Sigmoid colon (tissue), 7 donors: ENCODE results near the gene NR6A1. TPM values are rescaled to one million over a fixed set of nuclear protein-coding genes. Genes with fewer than 3 reads are reported as not detected.

Source experiments
- DNase-seq: peaks from one replicate; pipeline ENCODE4 v3.0.0-alpha.2; 2019
- H3K27ac ChIP-seq, 4 donors: fragments of 200-600 bp; sonication (generic); one replicate each; pipeline ENCODE4 v1.5.1; 2016 to 2019; ENCODE audit warnings: mild to moderate bottlenecking in 1 of 4
- H3K27me3 ChIP-seq, 3 donors: fragments of 200-600 bp; sonication (generic); one replicate each; pipeline ENCODE4 v1.5.1; 2019; ENCODE audit warnings: mild to moderate bottlenecking in 1 of 3
- H3K36me3 ChIP-seq, 4 donors: fragments of 200-600 bp; sonication (generic); one replicate each; pipeline ENCODE4 v1.5.1; 2016 to 2019
- H3K4me1 ChIP-seq, 4 donors: fragments of 200-600 bp; sonication (generic); one replicate each; pipeline ENCODE4 v1.5.1; 2017 to 2019
- H3K4me3 ChIP-seq, 4 donors: fragments of 200-600 bp; sonication (generic); one replicate each; pipeline ENCODE4 v1.5.1; 2017 to 2019; ENCODE audit warnings: mild to moderate bottlenecking in 2 of 4, moderate library complexity in 1 of 4
- H3K9me3 ChIP-seq, 4 donors: fragments of 200-600 bp in 3 of 4; sonication (generic) in 3 of 4; one replicate each; pipeline versions ENCODE4 v1.5.1 to v1.6.1; 2013 to 2019
- CTCF ChIP-seq, 4 experiments: fragments of 450-650 bp in 3 of 4; fragments of 200-600 bp in 1 of 4; IDR thresholded peaks; one replicate each; pipeline ENCODE4 v1.5.1; 2016 to 2019; ENCODE audit warnings: antibody characterized with exemption in 4 of 4, mild to moderate bottlenecking in 3 of 4, moderate library complexity in 2 of 4
- EP300 ChIP-seq, 4 donors: sonication (generic); formaldehyde crosslinking; IDR thresholded peaks; one replicate each; pipeline ENCODE4 v1.6.1; 2017; ENCODE audit warnings: antibody characterized with exemption in 4 of 4
- POLR2A ChIP-seq, 2 donors: fragments of 450-650 bp; IDR thresholded peaks; one replicate each; pipeline ENCODE4 v1.6.1; 2016; ENCODE audit warnings: antibody characterized with exemption in 2 of 2, mild to moderate bottlenecking in 2 of 2, moderate library complexity in 2 of 2
- POLR2AphosphoS5 ChIP-seq, 4 donors: sonication (generic); formaldehyde crosslinking; IDR thresholded peaks; one replicate each; pipeline ENCODE4 v1.6.1; 2017; ENCODE audit warnings: antibody characterized with exemption in 4 of 4
- WGBS, 2 donors: extraction: QIAGEN DNeasy Blood & Tissue Kit; methylation state at CpG; one replicate each; pipeline ENCODE4 v1.1.7; 2013; 5-methylcytosine and 5-hydroxymethylcytosine counted together
- intact Hi-C: fragments of 100-400 bp; cut with DNase I; formaldehyde crosslinking; loops from one replicate; pipeline ENCODE4 v1.15.1; 2023
- polyA plus RNA-seq, 3 donors: library from polyadenylated mRNA; stranded (reverse); fragments of 200-250 nt; gene quantifications; one replicate each; pipeline ENCODE4 v1.2.3, GENCODE V29; 2013
- total RNA-seq, 4 donors: library from RNA; depleted of rRNA; stranded (reverse); fragments of >200 nt; gene quantifications; one replicate each; pipeline ENCODE4 v1.1.0, GENCODE V29; 2016
- donor health status: healthy with polysubstance abuse.
- donor health status: Bipolar disorder and iron deficiency.
- donor health status: healthy.

The NR6A1 gene
- total and polyA plus RNA-seq, 7 donors = 0.60 to 3.0 (median 1.8) TPM

GRCh38 chr9:124755061-124755460 is 16.1 kb downstream of the NR6A1 start:
- intact Hi-C loops = no loop called here
- Histone ChIP-seq H3K9me3 (no peaks in the 10 kb centered on the region), H3K4me3 (no peak overlapping the region), H3K27me3 (peaks cover 0 to 57% (median 0%) of the 10 kb centered on the region in 3 donors), H3K4me1 (peaks cover 0 to 5% (median 0%) of the 10 kb centered on the region in 4 donors), H3K36me3 (no peaks in the 10 kb centered on the region), H3K27ac (no peak overlapping the region)
- DNase-seq = no peak
- WGBS, 2 donors = 70 to 71% methylated on average over 3 of the region's 3 CpGs
- no peak for TF ChIP-seq POLR2A (IDR thresholded peaks at IDR 0.05)
- no peak for TF ChIP-seq CTCF (IDR thresholded peaks at IDR 0.05)
- no peak for TF ChIP-seq POLR2AphosphoS5 (IDR thresholded peaks at IDR 0.05)
- no peak for TF ChIP-seq EP300 (IDR thresholded peaks at IDR 0.05)

GRCh38 chr9:124754289-124754688 is 16.8 kb downstream of the NR6A1 start:
- Histone ChIP-seq H3K4me3 (no peak overlapping the region), H3K36me3 (no peaks in the 10 kb centered on the region), H3K27ac (no peak overlapping the region), H3K4me1 (peaks cover 0 to 5% (median 0%) of the 10 kb centered on the region in 4 donors), H3K9me3 (no peaks in the 10 kb centered on the region), H3K27me3 (peaks cover 0 to 49% (median 0%) of the 10 kb centered on the region in 3 donors)
- intact Hi-C loops = no loop called here
- 14 to 44% methylated on average over 4 of the region's 4 CpGs for WGBS, 2 donors
- TF ChIP-seq EP300 (IDR thresholded peaks at IDR 0.05) (no peak), POLR2AphosphoS5 (IDR thresholded peaks at IDR 0.05) (no peak)
- DNase-seq = no peak

DNA sequence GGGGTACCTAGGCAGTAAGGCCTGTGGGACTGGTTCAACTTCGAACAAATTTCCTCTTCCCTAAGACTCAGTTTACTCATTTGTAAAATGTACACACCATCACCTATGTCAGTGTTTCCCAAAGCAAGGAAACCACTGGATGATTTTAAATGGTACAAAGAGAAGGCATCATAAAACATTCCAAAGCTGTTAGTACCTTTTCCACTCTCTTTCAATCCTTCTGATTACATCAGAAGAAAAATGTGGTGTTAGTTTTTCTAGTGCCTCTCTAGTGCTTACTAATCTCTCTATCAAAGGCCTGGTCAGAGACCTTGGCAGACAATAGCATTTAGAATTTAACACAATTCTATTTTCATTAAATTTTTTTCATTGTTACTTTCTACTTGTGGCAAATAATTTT is 18.1 kb downstream of the NR6A1 start:
- Histone ChIP-seq H3K4me1 (peaks cover 0 to 1% (median 0%) of the 10 kb centered on the region in 4 donors), H3K27me3 (peaks cover 0 to 37% (median 0%) of the 10 kb centered on the region in 3 donors), H3K4me3 (no peak overlapping the region), H3K9me3 (no peaks in the 10 kb centered on the region), H3K36me3 (no peaks in the 10 kb centered on the region), H3K27ac (no peak overlapping the region)
- no peak for DNase-seq
- no peak for TF ChIP-seq POLR2A (IDR thresholded peaks at IDR 0.05)
- TF ChIP-seq POLR2AphosphoS5 (IDR thresholded peaks at IDR 0.05) = no peak
- no peak for TF ChIP-seq EP300 (IDR thresholded peaks at IDR 0.05)
- TF ChIP-seq CTCF (IDR thresholded peaks at IDR 0.05) = no peak
- intact Hi-C loops = no loop called here
- 68 to 83% methylated on average over 1 of the region's 1 CpG for WGBS, 2 donors

GRCh38 chr9:124749781-124750180 is 21.3 kb downstream of the NR6A1 start:
- H3K9me3 ChIP-seq = no peaks in the 10 kb centered on the region
- WGBS, 2 donors = 83 to 85% methylated on average over 2 of the region's 2 CpGs
- H3K27ac ChIP-seq = no peak overlapping the region
- DNase-seq = no peak
- no peaks in the 10 kb centered on the region for H3K36me3 ChIP-seq
- no peak overlapping the region for H3K4me3 ChIP-seq
- intact Hi-C loops = no loop called here
- H3K4me1 ChIP-seq = no peaks in the 10 kb centered on the region
- H3K27me3 ChIP-seq = peaks cover 0 to 6% (median 0%) of the 10 kb centered on the region in 3 donors
- TF ChIP-seq POLR2A (IDR thresholded peaks at IDR 0.05) = no peak
- TF ChIP-seq CTCF (IDR thresholded peaks at IDR 0.05) = no peak
- no peak for TF ChIP-seq EP300 (IDR thresholded peaks at IDR 0.05)
- no peak for TF ChIP-seq POLR2AphosphoS5 (IDR thresholded peaks at IDR 0.05)

DNA sequence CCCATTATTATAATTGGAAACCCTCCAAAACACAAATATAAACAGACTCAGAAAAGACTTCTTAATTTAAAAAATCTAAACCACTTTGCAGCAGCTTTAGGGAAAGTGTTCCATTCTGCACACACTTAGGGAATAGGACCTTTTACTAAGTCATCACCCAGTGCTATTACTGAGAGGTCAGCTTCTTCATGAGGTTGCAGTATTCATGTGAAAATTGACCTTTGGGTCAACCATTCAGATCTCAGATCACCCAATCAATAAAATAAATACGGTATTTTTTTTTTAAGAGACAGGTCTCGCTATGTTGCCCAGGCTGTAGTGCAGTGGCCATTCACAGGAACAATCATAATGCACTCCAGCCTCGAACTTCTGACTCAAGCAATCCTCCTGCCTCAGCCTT is 21.8 kb downstream of the NR6A1 start:
- H3K4me3 ChIP-seq = no peak overlapping the region
- DNase-seq = no peak
- 92 to 95% methylated on average over 3 of the region's 3 CpGs for WGBS, 2 donors
- no peaks in the 10 kb centered on the region for H3K9me3 ChIP-seq
- intact Hi-C loops = no loop called here
- no peaks in the 10 kb centered on the region for H3K4me1 ChIP-seq
- TF ChIP-seq POLR2A (IDR thresholded peaks at IDR 0.05) (no peak), EP300 (IDR thresholded peaks at IDR 0.05) (no peak), CTCF (IDR thresholded peaks at IDR 0.05) (no peak), POLR2AphosphoS5 (IDR thresholded peaks at IDR 0.05) (no peak)
- H3K27me3 ChIP-seq = peaks cover 0 to 1% (median 0%) of the 10 kb centered on the region in 3 donors
- H3K36me3 ChIP-seq = no peaks in the 10 kb centered on the region
- no peak overlapping the region for H3K27ac ChIP-seq
